Measurements from ENCODE around the gene CLIC5.

DNA sequence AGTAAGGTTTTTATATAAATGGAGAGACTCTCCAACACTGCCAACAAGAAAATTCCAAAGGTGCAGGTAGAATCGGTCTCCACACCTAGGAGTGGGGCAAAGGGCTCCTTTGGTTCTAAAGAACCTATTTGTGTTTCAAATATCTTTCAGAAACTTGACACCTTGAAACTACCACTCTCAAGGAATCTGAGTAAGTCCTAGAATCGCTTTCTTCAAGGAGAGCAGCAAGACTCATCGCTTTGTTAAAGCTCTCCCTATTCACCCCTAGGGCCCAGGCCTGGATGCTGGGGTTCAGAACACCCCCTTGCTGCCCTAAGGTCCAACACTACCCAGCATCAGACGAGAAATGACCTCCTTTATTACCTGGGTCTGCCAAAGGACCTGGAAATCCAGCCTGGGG is 2.0 kb downstream of the CLIC5 start:
- TF ChIP-seq, protein P1, sequence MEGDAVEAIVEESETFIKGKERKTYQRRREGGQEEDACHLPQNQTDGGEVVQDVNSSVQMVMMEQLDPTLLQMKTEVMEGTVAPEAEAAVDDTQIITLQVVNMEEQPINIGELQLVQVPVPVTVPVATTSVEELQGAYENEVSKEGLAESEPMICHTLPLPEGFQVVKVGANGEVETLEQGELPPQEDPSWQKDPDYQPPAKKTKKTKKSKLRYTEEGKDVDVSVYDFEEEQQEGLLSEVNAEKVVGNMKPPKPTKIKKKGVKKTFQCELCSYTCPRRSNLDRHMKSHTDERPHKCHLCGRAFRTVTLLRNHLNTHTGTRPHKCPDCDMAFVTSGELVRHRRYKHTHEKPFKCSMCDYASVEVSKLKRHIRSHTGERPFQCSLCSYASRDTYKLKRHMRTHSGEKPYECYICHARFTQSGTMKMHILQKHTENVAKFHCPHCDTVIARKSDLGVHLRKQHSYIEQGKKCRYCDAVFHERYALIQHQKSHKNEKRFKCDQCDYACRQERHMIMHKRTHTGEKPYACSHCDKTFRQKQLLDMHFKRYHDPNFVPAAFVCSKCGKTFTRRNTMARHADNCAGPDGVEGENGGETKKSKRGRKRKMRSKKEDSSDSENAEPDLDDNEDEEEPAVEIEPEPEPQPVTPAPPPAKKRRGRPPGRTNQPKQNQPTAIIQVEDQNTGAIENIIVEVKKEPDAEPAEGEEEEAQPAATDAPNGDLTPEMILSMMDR (IDR thresholded peaks at IDR 0.05), result no peak
- TF ChIP-seq POLR2A (IDR thresholded peaks at IDR 0.05) (no peak), POLR2AphosphoS5 (IDR thresholded peaks at IDR 0.05) (no peak)
